Stimulated activated naive CD8-positive, alpha-beta T cell treated with anti-CD3 and anti-CD28 coated beads, Interleukin-15, Interleukin-2, amounts not matched to agents 100 U/mL and 50 U/mL, for 24 hours (primary cell): ENCODE data around the gene SNUPN.

Experiments
- ATAC-seq: fragments of 150-1000 bp; cut with Tn5 transposase; one replicate; pipeline ENCODE4 v1.10.0; 2021
- DNase-seq: peaks from one replicate; pipeline ENCODE4 v3.0.0; 2021

The SNUPN gene

GRCh38 chr15:75625542-75626347 lies at the start of gene SNUPN:
Gene SNUPN (minus strand): TSS chr15:75625725. CDS start chr15:75621051, 4,674 bp downstream.
- ATAC-seq (peak; percentile 87), DNase-seq (peak; percentile 94)

- DNase-seq (no peak), ATAC-seq (no peak)
These were observed 48.8 kb upstream of the SNUPN start for GRCh38 chr15:75674366-75674765.

- DNase-seq (no peak), ATAC-seq (no peak)
These were observed 48.1 kb upstream of the SNUPN start for GRCh38 chr15:75673426-75674235.

GRCh38 chr15:75672646-75673425 lies 47.3 kb upstream of the SNUPN start:
- DNase-seq (no peak), ATAC-seq (no peak)

GRCh38 chr15:75671730-75672602 lies 46.4 kb upstream of the SNUPN start:
- no peak for ATAC-seq

GRCh38 chr15:75669879-75670212 lies 44.3 kb upstream of the SNUPN start:
- DNase-seq = no peak
- no peak for ATAC-seq

More at GRCh38 chr15:75671730-75672602, 46.4 kb upstream of the SNUPN start:
- DNase-seq = no peak

GRCh38 chr15:75669191-75669878 lies 43.8 kb upstream of the SNUPN start:
- ATAC-seq (no peak), DNase-seq (no peak)

- DNase-seq = no peak
These were observed 41.4 kb upstream of the SNUPN start for GRCh38 chr15:75666823-75667501.

GRCh38 chr15:75663931-75664421 lies 38.5 kb upstream of the SNUPN start:
- no peak for DNase-seq

More at GRCh38 chr15:75666823-75667501, 41.4 kb upstream of the SNUPN start:
- no peak for ATAC-seq

GRCh38 chr15:75662823-75663519 lies 37.4 kb upstream of the SNUPN start:
- no peak for ATAC-seq
- no peak for DNase-seq

More at GRCh38 chr15:75663931-75664421, 38.5 kb upstream of the SNUPN start:
- ATAC-seq = no peak

- no peak for DNase-seq
- ATAC-seq = no peak
These were observed 36.2 kb upstream of the SNUPN start for GRCh38 chr15:75661756-75662140.

GRCh38 chr15:75661100-75661755 lies 35.7 kb upstream of the SNUPN start:
- ATAC-seq (no peak), DNase-seq (no peak)

GRCh38 chr15:75659928-75660645 lies 34.6 kb upstream of the SNUPN start:
- DNase-seq (no peak), ATAC-seq (no peak)

GRCh38 chr15:75659141-75659771 lies 33.7 kb upstream of the SNUPN start:
- no peak for ATAC-seq
- no peak for DNase-seq

GRCh38 chr15:75656813-75657212 lies 31.3 kb upstream of the SNUPN start:
- ATAC-seq (no peak), DNase-seq (no peak)

- ATAC-seq = no peak
- DNase-seq = no peak
These were observed 30.8 kb upstream of the SNUPN start for GRCh38 chr15:75656331-75656730.

GRCh38 chr15:75655931-75656330 lies 30.4 kb upstream of the SNUPN start:
- no peak for DNase-seq
- no peak for ATAC-seq
